GM19455 (cell line): ENCODE results near the gene DNAJB9.
"Not testable (repeated sequence)": the region's sequence is repeated elsewhere in the genome, so short reads cannot be mapped to it uniquely, and the experiment has no call there.

Experiments used
- ATAC-seq: cut with Tn5 transposase; IDR thresholded peaks from one replicate; pipeline ENCODE4 v1.9.1; 2021; ENCODE audit not compliant: unreplicated experiment

DNAJB9 gene

DNA sequence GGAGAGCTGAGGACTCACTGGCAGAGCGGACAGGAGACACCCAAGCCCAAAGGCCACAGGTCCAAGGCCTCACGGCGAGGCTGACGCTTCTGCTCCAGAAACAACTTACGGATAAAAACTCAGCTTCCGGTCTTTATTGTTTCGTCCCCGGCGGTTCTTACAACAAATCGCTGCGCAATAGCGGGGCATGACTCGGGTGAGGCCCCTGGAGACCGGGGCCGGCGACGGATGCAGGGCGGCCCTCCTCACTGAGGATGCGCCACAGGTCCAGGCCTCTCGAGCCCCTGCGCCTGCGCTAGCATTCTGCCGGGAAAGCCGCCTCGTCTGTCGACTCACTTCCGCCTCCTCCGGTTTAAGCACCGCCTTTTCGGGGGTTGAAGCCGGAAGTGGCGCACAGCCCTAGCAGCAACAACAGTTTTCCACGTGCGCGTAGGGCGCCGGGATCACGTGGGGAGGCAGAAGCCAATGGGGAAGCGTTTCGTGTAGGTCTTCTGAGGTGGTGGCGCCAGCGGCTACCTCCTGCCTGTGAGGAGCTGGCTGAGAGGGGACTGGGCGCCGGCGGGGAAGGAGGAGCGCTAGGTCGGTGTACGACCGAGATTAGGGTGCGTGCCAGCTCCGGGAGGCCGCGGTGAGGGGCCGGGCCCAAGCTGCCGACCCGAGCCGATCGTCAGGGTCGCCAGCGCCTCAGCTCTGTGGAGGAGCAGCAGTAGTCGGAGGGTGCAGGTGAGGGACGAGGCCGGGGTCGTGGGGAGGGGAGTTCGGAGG is at the start of gene DNAJB9, which contains the start of gene THAP5:
DNAJB9 (plus strand) TSS at position 494 of the 765 bp plus-strand sequence. CDS start 1,853 bp downstream, outside the sequence.
THAP5 (minus strand) TSS at position 326 of the 765 bp plus-strand sequence; CDS start at position 189, 137 bp downstream.
- ATAC-seq: peak; percentile 94

DNA sequence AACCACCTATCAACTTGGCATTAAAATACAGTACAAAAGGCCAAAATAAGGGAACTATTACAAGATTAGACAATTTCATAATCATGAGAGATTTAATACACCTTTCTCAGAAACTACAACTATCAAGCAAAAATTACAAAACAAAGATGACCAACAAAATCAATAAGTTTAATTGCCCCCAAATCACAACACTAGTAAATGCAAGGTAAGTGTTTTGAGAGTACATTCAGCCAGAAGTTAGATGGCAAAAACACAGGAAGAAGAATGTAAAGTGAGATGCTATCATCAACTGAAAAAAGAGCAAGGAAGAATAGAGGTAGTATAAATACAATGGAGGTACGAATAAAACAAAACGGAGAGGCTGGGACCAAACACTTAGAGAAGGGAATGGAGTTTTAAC is 46.9 kb upstream of the DNAJB9 start:
- ATAC-seq: no peak

DNA sequence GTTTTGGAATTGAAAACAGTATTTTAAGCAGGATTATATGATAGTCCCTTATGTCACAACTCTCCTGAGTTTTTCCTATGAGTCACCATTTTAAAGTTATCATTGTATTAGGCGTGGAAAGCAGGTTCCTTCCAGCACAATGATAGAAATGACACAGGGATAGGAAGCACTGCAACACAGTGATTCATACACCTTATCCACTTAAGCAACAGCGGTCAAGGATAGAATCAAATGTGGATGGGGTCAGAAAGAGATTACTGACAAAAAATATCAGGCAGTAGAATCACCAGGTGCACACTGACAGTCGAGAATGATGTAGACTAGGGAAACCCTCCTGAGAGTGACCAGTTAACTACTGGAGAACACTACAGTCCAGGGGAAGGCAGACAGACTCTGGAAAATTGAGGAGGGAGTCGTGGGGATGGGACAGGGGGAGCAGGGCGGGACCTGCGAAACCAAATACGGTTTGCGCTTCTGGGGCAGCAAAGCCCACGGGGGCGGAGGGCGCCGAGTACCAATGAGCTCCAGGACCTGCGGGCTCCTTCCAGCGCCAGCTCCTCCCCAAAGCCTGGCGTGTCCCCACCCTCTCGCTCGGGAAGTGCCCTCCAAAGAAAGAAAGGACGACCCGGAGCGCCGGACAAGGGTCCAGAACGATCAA is 44.2 kb upstream of the DNAJB9 start:
- ATAC-seq: peak; percentile 63

DNA sequence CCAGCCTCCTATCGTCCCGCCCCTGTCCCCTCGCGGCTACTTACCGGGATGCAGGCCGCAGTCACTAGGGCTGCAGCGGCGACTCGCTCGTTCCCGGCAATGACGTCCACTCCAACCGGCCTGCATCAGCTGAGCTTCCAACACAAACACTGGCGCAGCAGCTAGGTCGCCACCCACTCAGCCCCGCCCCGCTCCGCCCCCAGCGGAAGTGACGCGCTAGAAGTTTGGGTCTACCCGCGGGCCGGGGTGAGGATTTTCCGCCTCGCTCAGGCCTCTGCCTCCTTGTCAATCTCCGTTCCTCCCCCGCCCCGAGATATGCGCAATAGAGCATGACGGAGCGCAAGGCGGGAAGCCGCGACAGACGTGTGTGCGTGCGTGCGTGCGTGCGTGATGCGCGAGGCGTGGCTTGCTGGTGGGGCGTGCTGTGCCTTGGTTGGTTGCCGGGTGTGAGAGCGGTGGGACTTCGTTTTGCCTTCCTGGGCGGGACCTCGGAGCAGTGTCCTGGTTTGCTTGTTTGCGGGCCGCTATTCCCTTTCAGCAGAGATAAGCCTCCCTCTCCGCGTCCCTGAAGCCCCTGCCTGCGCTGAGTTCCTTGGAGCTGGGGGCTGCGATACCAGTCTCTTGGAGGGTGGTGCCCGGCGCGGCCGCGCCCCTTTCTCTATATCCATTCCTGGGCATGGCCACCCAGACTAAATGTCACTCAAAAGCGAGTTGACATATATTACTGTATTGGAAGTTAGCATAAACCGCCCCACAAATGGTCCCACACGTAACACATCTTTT is 43.5 kb upstream of the DNAJB9 start, which contains the start of gene PNPLA8:
PNPLA8 (minus strand) TSS at position 151 of the 783 bp plus-strand sequence. CDS start 10,644 bp downstream, outside the sequence.
- ATAC-seq: peak; percentile 94

DNA sequence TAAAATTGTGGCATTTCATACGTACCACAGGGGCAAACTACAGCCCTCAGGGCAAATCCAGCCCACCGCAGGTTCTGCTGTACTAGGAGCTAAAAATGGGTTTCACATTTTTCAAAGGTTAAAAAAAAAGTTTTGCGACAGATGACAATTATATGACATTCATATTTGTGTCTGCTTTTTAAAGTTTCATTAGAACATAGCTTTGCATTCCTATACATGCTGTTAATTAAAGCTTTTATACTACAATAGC is 43.0 kb upstream of the DNAJB9 start:
- no peak for ATAC-seq

DNA sequence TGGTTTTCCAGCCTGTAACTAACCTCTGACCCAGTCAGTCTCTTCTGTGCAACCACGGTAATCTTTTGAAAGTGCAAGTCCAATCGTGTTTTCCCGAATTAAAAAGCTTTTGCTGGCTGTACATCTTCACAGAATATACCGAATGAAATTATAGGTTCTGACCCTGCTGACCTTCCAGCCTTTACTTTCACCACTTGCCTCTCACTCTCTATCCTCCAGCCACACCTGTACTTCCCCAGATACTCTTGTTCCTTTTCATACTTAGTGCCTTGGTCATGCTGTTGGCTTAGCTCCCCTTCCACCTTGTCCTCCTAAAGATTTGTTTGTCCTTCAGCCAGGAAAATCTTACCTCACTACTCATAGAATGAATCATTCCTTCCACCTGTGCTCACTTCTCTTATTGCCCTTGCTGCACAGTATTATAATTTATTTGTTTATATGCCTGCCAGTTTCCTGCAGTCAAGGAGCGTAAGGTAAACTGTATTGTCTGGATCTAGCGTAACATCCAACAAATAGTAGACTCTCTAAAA is 41.4 kb upstream of the DNAJB9 start:
- ATAC-seq: no peak

DNA sequence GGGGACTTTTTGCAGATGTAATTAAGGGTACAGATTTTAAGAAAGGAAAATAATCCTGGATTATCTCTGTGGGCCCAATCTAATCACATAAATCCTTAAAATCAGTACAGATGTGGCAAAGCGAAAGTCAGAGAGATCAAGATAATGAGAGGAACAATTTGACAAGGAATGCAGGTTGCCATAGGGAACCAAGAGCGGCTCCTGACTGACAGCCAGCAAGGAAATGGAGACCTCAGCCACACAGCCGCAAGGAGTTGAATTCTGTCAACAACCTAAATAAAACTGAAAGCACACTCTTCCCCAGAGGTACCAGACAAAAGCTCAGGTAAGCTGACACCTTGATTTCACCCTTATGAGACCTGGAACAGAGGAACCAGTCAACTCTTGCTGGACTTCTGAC is 40.3 kb upstream of the DNAJB9 start:
- ATAC-seq: no peak

DNA sequence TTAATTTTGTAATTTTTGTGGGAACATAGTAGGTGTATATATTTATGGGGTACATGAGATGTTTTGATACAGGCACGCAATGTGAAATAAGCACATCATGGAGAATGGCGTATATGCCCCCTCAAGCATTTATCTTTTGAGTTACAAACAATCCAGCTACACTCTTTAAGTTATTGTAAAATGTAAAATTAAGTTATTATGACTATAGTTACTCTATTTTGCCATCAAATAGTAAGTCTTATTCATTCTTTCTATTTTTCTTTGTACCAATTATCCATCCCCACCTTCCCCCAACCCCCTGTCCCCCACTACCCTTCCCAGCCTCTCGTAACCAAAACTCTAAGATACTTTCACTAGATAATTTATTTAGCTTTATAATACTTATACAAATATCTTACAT is 36.0 kb upstream of the DNAJB9 start:
- ATAC-seq: no peak

DNA sequence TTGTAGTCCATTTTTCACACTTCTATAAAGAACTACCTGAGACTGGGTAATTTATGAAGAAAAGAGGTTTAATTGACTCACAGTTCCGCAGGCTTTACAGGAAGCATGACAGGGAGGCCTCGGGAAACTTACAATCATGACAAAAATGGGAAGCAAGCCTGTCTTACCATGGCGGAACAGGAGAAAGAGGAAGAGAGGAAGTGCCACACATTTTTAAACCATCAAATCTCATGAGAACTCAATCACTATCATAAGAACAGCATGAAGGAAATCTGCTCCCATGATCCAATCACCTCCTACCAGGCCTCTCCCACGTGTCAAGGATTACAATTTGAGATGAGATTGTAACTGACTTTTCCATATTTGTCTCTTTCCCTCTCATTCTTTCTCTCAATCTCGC is 34.4 kb upstream of the DNAJB9 start:
- ATAC-seq: no peak

DNA sequence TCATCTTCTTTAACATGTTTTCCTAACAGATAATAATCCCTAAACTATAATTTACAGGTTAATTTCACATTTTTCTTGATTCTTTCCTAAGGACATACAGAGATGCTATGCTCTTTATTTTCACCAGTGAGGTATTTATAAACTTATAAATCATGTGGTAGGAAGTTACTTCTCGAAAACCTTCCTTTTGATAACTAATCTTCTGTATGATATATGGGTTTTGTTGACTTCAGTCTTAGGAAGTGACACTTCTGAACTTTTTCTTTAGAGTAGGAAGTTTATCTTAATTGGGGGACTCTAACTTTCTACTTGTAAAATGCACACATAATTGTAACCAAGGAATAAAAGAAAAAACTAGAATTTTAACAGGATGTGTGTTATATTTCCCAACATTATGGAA is 33.9 kb upstream of the DNAJB9 start:
- ATAC-seq: no peak

DNA sequence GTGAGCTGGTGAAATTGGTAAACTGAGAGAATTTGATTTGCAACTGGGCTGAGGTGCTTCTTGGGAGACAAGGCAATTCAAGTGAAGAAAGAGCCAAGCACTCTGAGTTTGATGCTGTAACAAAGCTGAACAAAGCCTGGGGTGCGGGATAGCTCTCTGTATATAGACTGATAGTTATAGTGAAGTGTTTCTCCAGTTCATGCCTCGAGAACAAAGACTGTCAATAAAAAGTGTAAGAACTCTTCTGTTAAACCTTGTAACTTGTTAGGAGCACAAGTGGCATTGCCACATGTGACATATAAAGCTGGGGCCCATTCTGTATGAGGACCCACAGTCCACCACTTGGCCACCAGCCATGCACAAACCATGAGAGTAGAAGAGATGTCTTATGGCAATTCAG is 32.4 kb upstream of the DNAJB9 start:
- no peak for ATAC-seq

DNA sequence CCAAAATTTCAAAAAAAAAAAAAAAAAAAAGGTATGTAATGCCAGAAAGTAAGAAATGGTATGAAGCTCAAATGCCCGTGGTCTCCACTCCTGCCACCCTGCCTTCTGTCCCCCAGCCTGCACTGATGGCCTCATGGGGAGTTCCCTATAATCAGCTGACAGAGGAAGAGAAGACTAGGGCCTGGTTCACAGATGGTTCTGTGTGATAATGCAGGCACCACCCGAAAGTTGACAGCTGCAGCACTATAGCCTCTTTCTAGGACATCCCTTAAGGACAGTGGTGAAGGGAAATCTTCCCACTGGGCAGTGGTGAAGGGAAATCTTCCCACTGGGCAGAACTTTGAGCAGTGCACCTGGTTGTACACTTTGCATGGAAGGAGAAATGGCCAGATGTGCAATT is 31.4 kb upstream of the DNAJB9 start:
- not testable (repeated sequence) for ATAC-seq

DNA sequence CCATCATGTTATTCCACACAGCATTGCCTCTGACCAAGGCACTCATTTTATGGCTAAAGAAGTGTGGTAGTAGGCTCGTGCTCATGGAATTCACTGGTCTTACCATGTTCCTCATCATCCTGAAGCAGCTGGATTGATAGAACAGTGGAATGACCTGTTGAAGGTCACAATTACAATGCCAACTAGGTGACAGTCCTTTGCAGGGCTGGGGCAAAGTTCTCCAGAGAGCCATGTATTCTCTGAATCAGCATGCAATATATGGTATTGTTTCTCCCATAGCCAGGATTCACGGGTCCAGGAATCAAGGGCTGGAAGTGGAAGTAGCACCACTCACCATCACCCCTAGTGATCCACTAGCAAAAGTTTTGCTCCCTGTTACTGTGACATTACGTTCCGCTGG is 31.0 kb upstream of the DNAJB9 start:
- ATAC-seq: not testable (repeated sequence)

DNA sequence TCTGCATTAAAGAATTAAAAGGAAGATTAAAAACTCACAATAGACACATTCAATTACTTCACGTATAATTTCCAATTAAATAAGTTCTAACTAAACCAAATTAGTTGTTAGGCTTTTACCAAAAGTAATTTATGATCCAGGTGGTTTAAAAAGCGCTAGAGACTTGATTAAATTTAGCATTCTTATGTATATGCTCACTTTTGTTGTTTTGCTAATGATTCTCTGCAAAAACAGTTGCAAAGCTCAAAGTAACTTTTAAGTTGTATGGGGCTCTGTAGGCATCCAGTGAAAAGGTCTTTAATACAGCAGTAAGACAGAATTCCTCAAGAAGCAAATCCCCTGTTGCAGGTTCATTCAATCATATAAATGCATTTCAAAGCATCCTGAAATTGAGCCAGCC is 28.2 kb upstream of the DNAJB9 start:
- ATAC-seq: no peak

DNA sequence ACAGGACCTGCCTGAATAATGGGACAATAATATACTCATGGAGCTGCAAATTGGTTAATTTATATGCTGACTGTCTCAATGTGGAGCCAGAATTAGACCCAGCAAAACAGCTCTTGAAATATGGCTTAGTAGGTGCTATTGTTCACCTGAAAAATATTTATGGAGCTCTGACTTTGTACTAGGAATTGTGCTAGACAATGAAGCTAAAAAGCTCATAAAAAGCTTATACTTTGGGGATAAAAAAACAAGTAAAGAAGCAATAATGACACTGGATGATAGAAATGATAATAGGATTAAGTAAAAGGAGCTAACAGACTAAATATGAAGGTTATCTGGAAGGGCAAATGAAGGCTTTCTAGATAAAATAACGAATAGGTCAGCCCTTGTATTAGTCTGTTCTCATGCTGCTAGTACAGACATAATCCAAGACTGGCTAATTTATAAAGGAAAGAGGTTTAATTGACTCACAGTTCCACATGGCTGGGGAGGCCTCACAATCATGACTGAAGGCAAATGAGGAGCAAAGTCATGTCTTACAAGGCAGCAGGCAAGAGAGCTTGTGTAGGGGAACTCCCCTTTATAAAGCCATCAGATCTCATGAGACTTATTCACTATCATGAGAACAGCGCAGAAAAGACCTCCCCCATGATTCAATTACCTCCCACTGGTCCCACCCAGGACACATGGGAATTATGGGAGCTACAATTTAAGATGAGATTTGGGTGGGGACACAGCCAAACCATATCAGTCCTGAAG is 21.4 kb upstream of the DNAJB9 start:
- not testable (repeated sequence) for ATAC-seq

DNA sequence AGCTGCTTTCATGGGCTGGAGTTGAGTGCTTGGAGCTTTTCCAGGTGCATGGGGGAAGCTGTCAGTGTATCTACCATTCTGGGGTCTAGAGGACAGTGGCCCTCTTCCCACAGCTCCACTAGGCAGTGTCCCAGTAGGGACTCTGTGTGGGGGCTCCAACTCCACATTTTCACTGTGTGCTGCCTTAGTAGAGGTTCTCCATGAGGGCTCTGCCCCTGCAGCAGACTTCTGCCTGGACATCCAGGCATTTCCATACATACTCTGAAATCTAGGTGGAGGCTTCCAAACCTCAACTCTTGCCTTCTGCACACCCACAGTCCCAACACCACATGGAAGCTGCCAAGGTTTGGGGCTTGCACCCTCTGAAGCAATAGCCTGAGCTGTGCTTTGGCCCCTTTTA is 13.0 kb upstream of the DNAJB9 start:
- ATAC-seq: not testable (repeated sequence)

DNA sequence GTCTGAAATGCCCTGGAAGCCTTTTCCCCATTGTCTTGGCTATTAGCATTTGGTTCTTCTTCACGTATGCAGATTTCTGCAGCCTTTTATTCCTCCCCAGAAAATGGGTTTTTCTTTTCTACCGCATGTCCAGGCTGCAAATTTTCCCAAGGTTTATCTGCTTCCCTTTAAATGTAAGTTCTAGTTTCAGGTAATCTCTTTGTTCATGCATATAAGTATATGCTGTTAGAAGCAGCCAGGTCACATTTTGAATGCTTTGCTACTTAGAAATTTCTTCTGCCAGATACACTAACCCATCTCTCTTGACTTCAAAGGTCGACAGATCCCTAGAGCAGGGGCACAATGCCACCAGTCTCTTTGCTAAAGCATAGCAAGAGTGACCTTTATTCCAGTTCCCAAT is 12.5 kb upstream of the DNAJB9 start:
- ATAC-seq: no peak

DNA sequence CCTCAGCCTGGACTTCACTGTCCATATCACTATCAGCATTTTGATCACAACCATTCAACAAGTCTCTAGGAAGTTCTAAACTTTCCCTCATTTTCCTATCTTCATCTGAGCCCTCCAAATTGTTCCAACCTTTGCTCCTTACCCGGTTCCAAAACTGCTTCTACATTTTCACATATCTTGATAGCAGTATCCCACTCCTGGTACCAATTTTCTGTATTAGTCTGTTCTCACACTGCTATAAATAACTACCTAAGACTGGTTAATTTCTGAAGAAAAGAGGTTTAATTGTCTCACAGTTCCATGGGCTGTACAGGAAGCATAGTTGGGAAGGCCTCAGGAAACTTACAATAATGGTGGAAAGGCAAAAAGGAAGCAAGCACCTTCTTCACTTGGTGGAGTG is 12.1 kb upstream of the DNAJB9 start:
- ATAC-seq: no peak

DNA sequence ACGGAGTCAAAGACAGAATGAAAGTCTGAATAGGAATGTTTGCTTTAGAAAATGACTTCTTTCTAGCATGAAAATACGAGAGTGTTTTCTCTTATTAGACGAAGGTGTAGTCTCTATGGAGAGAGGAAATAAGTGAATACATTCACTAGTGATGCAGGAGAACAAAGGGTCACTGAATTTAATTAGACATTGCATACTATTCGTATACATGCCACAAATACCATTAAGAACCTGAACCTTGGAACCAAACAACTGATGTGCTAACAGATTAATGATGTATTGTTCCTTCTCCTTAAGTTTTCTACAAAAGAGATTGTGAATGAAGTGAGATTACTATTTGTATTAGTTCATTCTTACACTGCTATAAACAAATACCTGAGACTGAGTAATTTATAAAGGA is 10.4 kb upstream of the DNAJB9 start:
- no peak for ATAC-seq

DNA sequence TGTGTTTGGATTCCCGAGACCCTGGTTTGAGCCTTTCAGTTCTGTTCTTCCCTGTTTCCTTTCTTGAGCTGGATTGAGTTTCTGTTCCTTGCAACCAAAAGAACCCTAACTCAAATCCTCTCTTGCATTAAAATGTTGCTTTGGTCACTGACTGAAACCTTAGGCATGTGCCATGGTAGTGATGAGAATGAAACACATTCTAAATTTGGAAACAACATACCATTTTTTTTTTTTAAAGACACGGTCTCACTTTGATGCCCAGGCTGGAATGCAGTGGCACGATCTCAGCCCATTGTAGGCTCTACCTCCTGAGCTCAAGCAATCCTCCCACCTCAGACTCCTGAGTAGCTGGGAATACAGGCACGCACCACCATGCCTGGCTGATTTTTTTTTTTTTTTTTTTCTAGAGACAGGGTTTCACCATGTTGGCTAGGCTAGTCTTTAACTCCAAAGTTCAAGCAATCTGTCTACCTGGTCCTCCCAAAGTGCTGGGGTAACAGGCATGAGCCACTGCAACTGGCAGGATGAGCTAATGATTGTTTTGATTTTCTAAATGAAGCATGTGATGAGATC is 8.5 kb upstream of the DNAJB9 start:
- no peak for ATAC-seq

DNA sequence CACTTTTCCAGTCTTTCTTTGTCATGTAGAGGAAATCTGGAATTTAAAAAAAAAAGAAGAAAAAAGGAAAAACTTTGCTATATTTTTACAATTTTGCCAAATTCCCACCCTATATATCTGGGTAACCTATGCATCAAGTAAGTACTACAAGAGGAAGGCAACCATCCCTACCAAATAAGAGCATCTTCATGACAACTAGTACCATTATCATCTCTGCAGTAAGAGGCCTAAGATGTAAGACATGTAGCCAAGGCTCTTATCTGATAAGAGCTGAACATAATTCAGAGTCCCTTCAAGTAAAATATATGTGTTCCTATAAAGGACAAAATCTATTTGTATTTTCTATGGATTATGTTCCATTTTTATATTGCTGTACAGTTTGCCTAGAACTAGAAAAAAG is 3.7 kb upstream of the DNAJB9 start:
- no peak for ATAC-seq
